HG02852 (cell line): Measurements from ENCODE around the gene PDILT.

Experiments used
- ATAC-seq: cut with Tn5 transposase; IDR thresholded peaks from one replicate; pipeline ENCODE4 v1.9.1; 2021; ENCODE audit warnings: mild to moderate bottlenecking, moderate library complexity; ENCODE audit not compliant: unreplicated experiment

The PDILT gene

GRCh38 chr16:20372701-20373100 lies 31.8 kb downstream of the PDILT start:
- no peak for ATAC-seq

GRCh38 chr16:20369452-20370054 lies 35.0 kb downstream of the PDILT start:
- no peak for ATAC-seq

GRCh38 chr16:20364051-20364450 lies 40.5 kb downstream of the PDILT start:
- no peak for ATAC-seq

GRCh38 chr16:20363191-20363590 lies 41.3 kb downstream of the PDILT start:
- no peak for ATAC-seq

- no peak for ATAC-seq
Observed at GRCh38 chr16:20359997-20360396, 44.5 kb downstream of the PDILT start.

- ATAC-seq = no peak
Observed at GRCh38 chr16:20355114-20355782, 49.3 kb downstream of the PDILT start.

GRCh38 chr16:20353379-20353778 lies 51.2 kb downstream of the PDILT start:
- ATAC-seq = no peak

GRCh38 chr16:20352615-20353014 lies 51.9 kb downstream of the PDILT start, which contains the start of gene UMOD:
Gene UMOD (minus strand): TSS chr16:20352715. CDS start chr16:20350737, 1,978 bp downstream.
- no peak for ATAC-seq

GRCh38 chr16:20349615-20350014 lies 54.9 kb downstream of the PDILT start:
- no peak for ATAC-seq

GRCh38 chr16:20348365-20349185 lies 56.0 kb downstream of the PDILT start:
- ATAC-seq = no peak

GRCh38 chr16:20347666-20348364 lies 56.7 kb downstream of the PDILT start:
- ATAC-seq = no peak

- no peak for ATAC-seq
Observed at GRCh38 chr16:20344611-20345010, 59.9 kb downstream of the PDILT start.

- ATAC-seq = no peak
Observed at GRCh38 chr16:20339744-20340143, 64.8 kb downstream of the PDILT start.

GRCh38 chr16:20336955-20337354 lies 67.6 kb downstream of the PDILT start:
- ATAC-seq = no peak

- no peak for ATAC-seq
Observed at GRCh38 chr16:20334396-20334795, 70.1 kb downstream of the PDILT start.

- no peak for ATAC-seq
Observed at GRCh38 chr16:20333120-20333519, 71.4 kb downstream of the PDILT start.

- ATAC-seq = no peak
Observed at GRCh38 chr16:20332411-20332810, 72.1 kb downstream of the PDILT start.

GRCh38 chr16:20331635-20332034 lies 72.9 kb downstream of the PDILT start:
- no peak for ATAC-seq

GRCh38 chr16:20329392-20330138 lies 75.0 kb downstream of the PDILT start:
- ATAC-seq = no peak

GRCh38 chr16:20327444-20328041 lies 77.0 kb downstream of the PDILT start, which contains the start of gene GP2:
Gene GP2 (minus strand): TSS chr16:20327513. CDS start chr16:20326431, 1,082 bp downstream.
- ATAC-seq = no peak
